SK-N-SH treated with all-trans-retinoic acid at 6 μM for 48 hours (cell line): ENCODE measurements around the gene FUT7.

Experiments used
- ARNTL ChIP-seq: fragments of 450-650 bp; formaldehyde crosslinking; IDR thresholded peaks from 2 replicates; pipeline ENCODE4 v1.5.0; 2020; ENCODE audit warnings: low read depth, mild to moderate bottlenecking, moderate library complexity, borderline replicate concordance
- BACH2 ChIP-seq: fragments of 250-450 bp; sonication (Bioruptor Pico); IDR thresholded peaks from 2 replicates; pipeline ENCODE4 v1.9.0; 2021; ENCODE audit warnings: mild to moderate bottlenecking, borderline replicate concordance
- ESRRG ChIP-seq: fragments of 250-450 bp; sonication (Bioruptor Pico); IDR thresholded peaks from 2 replicates; pipeline ENCODE4 v1.6.1; 2021; ENCODE audit warnings: mild to moderate bottlenecking
- PPARA ChIP-seq: fragments of 250-450 bp; sonication (Bioruptor Pico); IDR thresholded peaks from 2 replicates; pipeline ENCODE4 v1.5.0; 2020; ENCODE audit warnings: mild to moderate bottlenecking, borderline replicate concordance
- RARB ChIP-seq: fragments of 250-450 bp; sonication (Bioruptor Pico); IDR thresholded peaks from 2 replicates; pipeline ENCODE4 v1.8.0; 2021; ENCODE audit warnings: mild to moderate bottlenecking, moderate library complexity
- ZFP3 ChIP-seq: fragments of 250-450 bp; sonication (Bioruptor Pico); IDR thresholded peaks from 2 replicates; pipeline ENCODE4 v1.5.0; 2020; ENCODE audit warnings: mild to moderate bottlenecking, moderate library complexity
- ZNF70 ChIP-seq: fragments of 450-650 bp; formaldehyde crosslinking; IDR thresholded peaks from 2 replicates; pipeline ENCODE4 v1.5.0; 2020; ENCODE audit warnings: mild to moderate bottlenecking, moderate library complexity
- TF ChIP-seq, protein P1 (sequence below): fragments of 250-450 bp; sonication (Bioruptor Pico); IDR thresholded peaks from 2 replicates; pipeline ENCODE4 v1.8.0; 2020; ENCODE audit warnings: mild to moderate bottlenecking, moderate library complexity, borderline replicate concordance
- TF ChIP-seq, protein P2 (sequence below): fragments of 250-450 bp; sonication (Bioruptor Pico); IDR thresholded peaks from 2 replicates; pipeline ENCODE4 v1.8.0; 2021; ENCODE audit warnings: low read depth, mild to moderate bottlenecking, moderate library complexity, borderline replicate concordance
- TF ChIP-seq, protein P3 (sequence below): fragments of 250-450 bp; sonication (Bioruptor Pico); IDR thresholded peaks from 2 replicates; pipeline ENCODE4 v1.5.0; 2020; ENCODE audit warnings: mild to moderate bottlenecking, moderate library complexity

DNA sequence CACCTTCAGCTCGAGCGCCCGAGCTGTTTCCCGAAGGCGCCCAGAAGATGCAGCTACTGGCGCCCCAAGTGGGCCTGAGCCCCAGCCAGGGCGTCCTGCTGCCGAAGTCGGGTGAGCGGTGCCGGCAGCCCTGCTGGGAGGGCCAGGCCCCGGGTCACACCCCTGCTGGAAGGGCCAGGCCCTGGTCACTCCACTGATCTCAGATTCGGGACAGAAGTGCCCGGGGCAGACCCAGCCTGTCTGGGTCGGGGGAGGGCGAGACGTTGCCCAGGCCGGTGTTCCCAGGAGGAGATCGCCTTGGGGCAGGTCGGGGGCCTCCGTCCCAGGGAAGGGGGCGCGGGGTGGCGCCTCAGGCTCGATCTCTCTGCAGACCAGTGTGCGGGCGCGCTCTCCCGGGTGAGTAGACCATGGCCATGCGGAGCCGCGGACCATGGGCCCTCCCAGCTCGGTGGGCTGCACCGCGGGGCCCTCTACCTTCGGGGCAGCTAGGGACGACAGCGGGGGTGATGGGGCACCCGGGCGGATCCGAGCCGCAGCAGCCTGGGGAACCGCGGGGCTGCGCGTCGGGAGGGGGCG is 46.8 kb downstream of the FUT7 start:
- no peak for TF ChIP-seq RARB (CRISPR knock-in tag)
- TF ChIP-seq ZFP3 (CRISPR knock-in tag): no peak
- no peak for TF ChIP-seq ZNF70 (CRISPR knock-in tag)
- TF ChIP-seq, protein P1, sequence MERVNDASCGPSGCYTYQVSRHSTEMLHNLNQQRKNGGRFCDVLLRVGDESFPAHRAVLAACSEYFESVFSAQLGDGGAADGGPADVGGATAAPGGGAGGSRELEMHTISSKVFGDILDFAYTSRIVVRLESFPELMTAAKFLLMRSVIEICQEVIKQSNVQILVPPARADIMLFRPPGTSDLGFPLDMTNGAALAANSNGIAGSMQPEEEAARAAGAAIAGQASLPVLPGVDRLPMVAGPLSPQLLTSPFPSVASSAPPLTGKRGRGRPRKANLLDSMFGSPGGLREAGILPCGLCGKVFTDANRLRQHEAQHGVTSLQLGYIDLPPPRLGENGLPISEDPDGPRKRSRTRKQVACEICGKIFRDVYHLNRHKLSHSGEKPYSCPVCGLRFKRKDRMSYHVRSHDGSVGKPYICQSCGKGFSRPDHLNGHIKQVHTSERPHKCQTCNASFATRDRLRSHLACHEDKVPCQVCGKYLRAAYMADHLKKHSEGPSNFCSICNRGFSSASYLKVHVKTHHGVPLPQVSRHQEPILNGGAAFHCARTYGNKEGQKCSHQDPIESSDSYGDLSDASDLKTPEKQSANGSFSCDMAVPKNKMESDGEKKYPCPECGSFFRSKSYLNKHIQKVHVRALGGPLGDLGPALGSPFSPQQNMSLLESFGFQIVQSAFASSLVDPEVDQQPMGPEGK (CRISPR knock-in tag): no peak
- TF ChIP-seq, protein P2, sequence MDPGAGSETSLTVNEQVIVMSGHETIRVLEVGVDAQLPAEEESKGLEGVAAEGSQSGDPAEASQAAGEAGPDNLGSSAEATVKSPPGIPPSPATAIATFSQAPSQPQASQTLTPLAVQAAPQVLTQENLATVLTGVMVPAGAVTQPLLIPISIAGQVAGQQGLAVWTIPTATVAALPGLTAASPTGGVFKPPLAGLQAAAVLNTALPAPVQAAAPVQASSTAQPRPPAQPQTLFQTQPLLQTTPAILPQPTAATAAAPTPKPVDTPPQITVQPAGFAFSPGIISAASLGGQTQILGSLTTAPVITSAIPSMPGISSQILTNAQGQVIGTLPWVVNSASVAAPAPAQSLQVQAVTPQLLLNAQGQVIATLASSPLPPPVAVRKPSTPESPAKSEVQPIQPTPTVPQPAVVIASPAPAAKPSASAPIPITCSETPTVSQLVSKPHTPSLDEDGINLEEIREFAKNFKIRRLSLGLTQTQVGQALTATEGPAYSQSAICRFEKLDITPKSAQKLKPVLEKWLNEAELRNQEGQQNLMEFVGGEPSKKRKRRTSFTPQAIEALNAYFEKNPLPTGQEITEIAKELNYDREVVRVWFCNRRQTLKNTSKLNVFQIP (CRISPR knock-in tag): no peak
- TF ChIP-seq BACH2 (CRISPR knock-in tag): no peak
- TF ChIP-seq ARNTL (CRISPR knock-in tag): no peak
- TF ChIP-seq PPARA (CRISPR knock-in tag): no peak
- TF ChIP-seq, protein P3, sequence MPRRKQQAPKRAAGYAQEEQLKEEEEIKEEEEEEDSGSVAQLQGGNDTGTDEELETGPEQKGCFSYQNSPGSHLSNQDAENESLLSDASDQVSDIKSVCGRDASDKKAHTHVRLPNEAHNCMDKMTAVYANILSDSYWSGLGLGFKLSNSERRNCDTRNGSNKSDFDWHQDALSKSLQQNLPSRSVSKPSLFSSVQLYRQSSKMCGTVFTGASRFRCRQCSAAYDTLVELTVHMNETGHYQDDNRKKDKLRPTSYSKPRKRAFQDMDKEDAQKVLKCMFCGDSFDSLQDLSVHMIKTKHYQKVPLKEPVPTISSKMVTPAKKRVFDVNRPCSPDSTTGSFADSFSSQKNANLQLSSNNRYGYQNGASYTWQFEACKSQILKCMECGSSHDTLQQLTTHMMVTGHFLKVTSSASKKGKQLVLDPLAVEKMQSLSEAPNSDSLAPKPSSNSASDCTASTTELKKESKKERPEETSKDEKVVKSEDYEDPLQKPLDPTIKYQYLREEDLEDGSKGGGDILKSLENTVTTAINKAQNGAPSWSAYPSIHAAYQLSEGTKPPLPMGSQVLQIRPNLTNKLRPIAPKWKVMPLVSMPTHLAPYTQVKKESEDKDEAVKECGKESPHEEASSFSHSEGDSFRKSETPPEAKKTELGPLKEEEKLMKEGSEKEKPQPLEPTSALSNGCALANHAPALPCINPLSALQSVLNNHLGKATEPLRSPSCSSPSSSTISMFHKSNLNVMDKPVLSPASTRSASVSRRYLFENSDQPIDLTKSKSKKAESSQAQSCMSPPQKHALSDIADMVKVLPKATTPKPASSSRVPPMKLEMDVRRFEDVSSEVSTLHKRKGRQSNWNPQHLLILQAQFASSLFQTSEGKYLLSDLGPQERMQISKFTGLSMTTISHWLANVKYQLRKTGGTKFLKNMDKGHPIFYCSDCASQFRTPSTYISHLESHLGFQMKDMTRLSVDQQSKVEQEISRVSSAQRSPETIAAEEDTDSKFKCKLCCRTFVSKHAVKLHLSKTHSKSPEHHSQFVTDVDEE (CRISPR knock-in tag): no peak
- no peak for TF ChIP-seq ESRRG (CRISPR knock-in tag)
